Raji (cell line): ENCODE results near the gene SNW1.

ENCODE experiments used
- POLR2A ChIP-seq: IDR thresholded peaks from 2 replicates; pipeline ENCODE4 v1.6.1; 2011; ENCODE audit warnings: low read depth, low read length, control low read depth; ENCODE audit not compliant: insufficient read depth

SNW1 gene

GRCh38 chr14:77752799-77753516, 8.0 kb downstream of the SNW1 start:
- TF ChIP-seq POLR2A, result no peak

DNA sequence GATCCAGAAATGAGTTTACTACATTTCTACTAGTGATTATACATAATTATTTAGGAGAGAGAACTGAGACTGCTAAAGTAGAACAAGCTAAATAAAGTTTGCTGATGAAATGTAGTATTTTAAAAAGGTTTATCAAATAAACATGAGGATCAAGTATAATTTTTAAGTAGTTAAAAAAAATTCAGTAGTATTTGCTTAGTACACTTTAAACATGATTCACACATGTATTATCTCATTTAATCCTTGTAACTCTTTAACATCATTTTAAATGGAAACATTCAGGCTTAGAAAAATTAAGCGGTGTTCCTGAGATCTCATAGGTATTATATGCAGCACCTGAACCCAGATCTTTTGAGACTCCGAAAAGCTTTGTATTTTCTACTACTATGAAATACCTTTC, 8.7 kb downstream of the SNW1 start:
- TF ChIP-seq POLR2A, result no peak

- no peak for TF ChIP-seq POLR2A
These were observed 14.8 kb downstream of the SNW1 start for GRCh38 chr14:77746064-77746702.

- TF ChIP-seq POLR2A, result no peak
These were observed 19.5 kb downstream of the SNW1 start for GRCh38 chr14:77741438-77741837.

DNA sequence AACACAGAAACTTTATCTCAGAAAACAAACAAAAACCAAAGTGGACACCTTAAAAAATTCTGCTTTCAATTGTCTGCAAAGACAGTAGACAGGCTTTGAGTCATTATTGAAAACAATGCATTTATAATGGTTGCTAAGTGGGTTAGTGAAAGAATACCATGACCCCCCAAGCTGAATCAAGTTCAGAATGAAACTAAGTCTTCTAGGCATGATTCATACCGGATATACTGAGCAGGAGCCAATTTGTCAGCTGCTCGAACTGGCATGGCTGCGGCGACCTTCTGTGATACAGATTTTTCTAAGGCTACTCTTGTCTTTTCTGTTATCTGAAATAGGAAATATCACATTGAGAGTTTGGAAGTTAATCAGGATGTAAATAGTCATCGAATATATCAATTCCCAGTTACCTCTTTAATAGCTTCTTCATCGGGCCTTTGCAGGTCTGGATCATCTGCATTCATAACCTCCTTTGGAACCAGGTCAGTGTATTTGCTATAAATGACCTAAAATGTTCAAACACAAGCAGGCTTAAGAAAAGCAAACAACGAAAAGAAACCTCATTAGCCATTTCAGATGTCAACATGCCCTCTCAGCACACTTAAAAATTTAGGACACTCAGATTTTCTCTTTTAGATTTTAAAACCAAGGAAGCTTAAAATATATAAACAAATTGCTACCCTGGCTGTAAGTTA, 22.3 kb downstream of the SNW1 start:
- TF ChIP-seq POLR2A, result no peak

- TF ChIP-seq POLR2A, result no peak
These were observed 29.9 kb downstream of the SNW1 start for GRCh38 chr14:77730976-77731497.

DNA sequence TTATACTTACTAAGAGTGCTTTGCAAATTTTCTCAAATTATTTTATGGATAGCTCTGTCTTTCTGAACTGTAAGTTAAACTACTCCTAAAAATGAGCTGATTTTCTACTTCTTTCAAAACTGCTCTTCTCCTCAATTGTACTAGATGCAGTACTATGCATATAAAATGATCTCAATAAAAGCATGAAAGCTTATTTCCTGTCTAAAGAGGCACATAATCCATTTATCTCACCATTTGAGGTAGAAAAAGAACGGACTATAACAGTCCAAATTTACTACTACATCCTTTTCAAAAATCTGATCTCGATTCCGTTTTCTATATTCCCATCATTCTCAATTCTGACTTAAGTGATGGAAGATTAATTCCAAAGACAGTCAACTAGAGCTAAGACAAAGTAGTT, 38.7 kb downstream of the SNW1 start:
- TF ChIP-seq POLR2A, result no peak

DNA sequence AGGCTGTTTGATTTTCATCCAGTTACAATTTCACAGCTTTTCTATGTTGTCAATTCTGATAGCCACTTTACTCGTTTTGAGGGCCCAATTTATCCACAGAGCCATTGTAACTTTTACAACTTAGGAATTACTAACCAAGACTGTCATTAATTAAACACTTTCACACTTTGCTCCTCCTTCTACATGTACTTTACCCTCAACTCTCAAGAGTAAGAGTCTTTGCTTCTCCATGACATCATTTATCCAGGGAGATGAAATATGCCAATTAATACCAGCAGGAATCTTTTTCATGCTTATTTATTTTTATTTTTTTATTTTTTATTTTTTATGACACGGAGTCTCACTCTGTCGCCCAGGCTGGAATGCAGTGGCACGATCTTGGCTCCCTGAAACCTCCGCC, 39.5 kb downstream of the SNW1 start:
- TF ChIP-seq POLR2A, result no peak

- no peak for TF ChIP-seq POLR2A
These were observed 43.2 kb downstream of the SNW1 start for GRCh38 chr14:77717608-77718305.

DNA sequence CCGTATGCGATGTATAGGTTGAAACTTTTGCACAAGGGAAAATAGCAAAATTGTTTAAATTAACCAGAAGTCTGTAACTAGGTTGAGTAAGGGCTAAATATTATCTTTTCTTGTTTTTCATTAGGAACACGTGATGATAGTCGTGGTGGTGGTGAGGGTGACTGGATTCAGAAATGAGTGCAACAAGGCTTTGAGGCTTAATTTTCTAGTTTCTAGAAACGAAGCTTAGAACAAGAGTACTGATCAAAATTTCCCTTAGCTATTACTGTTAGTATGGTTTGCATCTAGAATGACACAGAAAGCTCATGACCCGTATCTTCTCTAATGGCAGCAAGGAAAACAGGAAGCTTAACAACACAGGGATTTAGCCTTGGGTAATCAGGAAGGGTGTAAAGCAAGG, 46.0 kb downstream of the SNW1 start:
- TF ChIP-seq POLR2A, result no peak

- no peak for TF ChIP-seq POLR2A
These were observed 50.6 kb downstream of the SNW1 start for GRCh38 chr14:77710364-77710763.

GRCh38 chr14:77709412-77709811, 51.5 kb downstream of the SNW1 start:
- TF ChIP-seq POLR2A, result no peak

DNA sequence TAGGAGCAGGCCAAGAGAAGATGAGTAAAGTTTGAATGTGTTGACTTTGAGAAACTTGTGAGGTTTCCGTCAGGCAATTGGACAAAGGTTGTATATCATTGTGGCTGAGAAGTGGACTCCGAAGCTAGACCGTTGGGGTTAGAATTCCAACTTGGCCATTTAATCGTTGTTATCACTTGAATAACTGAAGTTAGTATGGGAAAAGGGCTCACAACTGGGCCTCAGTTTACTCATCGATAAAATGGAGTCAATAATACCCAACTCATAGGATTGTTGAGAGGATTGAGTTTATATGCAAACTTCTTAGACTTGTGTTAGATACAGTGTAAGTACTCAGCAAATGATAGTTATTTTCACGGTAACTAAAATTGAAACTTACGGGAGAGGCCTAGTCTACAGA, 52.2 kb downstream of the SNW1 start:
- no peak for TF ChIP-seq POLR2A

DNA sequence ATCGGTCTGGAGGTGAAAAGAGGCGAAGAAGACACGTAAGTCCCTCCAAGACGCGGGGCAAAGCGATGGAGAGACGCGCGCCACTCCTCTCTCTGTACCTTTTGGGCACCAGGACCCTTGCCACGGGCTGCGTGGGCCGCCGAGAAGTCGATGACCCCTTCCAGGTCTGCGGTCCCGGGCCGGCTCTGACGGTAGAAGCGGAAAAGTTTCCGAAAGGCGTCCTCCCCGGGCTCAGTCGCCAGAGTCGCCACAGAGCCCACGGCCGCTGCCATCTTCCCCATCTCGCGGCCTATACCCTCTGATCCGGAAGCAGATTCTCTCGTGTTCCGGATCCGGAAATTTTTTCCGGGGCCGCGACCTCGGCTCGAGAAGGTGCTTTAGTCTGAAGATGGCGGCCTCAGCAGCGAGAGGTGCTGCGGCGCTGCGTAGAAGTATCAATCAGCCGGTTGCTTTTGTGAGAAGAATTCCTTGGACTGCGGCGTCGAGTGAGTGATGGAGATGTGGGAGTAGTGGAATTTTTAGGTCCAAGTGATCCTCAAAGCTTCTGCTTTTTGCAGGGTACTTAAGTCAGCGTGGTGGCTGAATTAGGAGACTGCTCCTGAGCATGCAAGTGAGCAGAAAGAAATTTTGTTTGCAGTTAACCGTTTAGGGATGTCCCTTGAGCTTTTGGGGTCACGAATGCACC, 53.1 kb downstream of the SNW1 start, which contains the start of the genes ALKBH1 and SLIRP:
ALKBH1 (minus strand) TSS at position 300 of the 685 bp plus-strand sequence; CDS start at position 281, 19 bp downstream.
SLIRP (plus strand) TSS at position 380 of the 685 bp plus-strand sequence; CDS start at position 389, 9 bp downstream.
- peak; percentile 95 for TF ChIP-seq POLR2A

DNA sequence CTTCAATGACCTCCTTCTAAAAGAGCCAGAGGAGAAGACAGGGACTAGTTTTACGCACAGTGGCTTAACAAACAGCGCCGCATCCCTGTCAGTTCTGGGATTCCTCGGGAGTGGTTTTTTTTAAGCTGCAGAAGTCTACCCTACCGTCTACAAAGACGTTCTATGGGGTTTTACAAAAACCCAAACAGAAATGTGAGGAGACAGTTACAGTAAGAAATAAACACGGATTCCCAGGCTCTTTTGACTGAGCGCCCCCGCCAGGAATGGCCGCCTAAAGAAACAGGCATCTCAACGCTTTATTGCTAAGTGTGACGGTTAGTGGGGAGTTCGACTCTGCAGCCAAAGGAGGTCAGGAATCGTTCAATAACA, 53.6 kb downstream of the SNW1 start:
- TF ChIP-seq POLR2A, result no peak

DNA sequence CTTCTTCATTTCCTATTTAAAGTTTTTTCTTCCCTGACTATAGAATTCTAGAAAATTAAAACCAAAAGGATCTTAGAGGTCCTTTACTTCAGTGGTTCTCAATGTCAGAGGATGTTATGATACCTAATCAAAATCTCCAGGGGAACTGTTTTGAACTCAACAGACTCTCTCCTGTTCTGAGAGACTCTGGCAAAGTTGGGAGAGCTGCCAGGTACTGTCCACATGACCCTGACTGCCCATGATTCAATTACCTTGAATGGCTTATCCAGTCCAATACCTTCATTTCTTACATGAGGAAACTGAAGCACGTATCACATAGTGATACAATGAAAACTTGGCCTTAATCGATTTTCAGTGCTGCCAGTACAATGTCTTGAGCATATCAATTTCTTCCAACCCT, 69.7 kb downstream of the SNW1 start:
- TF ChIP-seq POLR2A, result no peak
